T47D (cell line): ENCODE data around the gene LAMTOR5.

Experiments used
- DNase-seq, 2 experiments: peaks; one replicate each; pipeline versions ENCODE4 v3.0.0 to v3.0.0-alpha.2; 2011 to 2012; ENCODE audit warnings: low read depth in 1 of 2, low spot score in 1 of 2
- JUND ChIP-seq: IDR thresholded peaks from 2 replicates; pipeline ENCODE4 v1.6.1; 2012; ENCODE audit warnings: low read depth
- in situ Hi-C: cut with HindIII; loops from 2 replicates; pipeline ENCODE4 v1.10.0; 2016; ENCODE audit warnings: low sequenced_read_pairs, low pct_unique_long_range_greater_than_20kb

Gene LAMTOR5

GRCh38 chr1:110393691-110394492, 13.6 kb downstream of the LAMTOR5 start:
- no peak for TF ChIP-seq JUND
- no peak for DNase-seq
- in situ Hi-C loops = no loop called here

DNA sequence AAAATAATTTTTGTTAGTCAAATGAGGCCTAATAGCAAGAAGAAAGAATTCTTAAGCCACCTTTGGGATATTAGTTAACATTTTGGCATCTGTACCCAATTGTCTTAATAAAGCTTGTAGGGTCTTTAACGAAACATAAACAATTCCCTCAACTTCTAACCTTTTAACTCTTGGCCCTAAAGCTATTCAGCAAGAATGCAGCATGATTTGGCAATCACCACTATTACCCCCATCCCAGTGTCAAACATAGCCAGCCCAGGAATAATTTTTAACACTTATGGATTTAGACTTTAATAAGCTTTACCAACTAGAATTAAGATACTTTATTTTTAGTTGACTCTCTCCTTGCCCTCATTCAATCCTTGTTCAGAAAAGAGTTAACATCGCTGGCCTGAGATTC, 14.2 kb downstream of the LAMTOR5 start:
- in situ Hi-C loops = no loop called here

GRCh38 chr1:110390692-110391245, 16.7 kb downstream of the LAMTOR5 start, which contains the start of gene SLC16A4:
SLC16A4 (minus strand) TSS chr1:110391026; CDS start chr1:110389323, 1,703 bp downstream.
- no peak for TF ChIP-seq JUND
- peak in 1 of 2 experiments; percentile 49 for DNase-seq
- in situ Hi-C loops = no loop called here

More for the DNA sequence above, 14.2 kb downstream of the LAMTOR5 start:
- TF ChIP-seq JUND = no peak
- DNase-seq = no peak

DNA sequence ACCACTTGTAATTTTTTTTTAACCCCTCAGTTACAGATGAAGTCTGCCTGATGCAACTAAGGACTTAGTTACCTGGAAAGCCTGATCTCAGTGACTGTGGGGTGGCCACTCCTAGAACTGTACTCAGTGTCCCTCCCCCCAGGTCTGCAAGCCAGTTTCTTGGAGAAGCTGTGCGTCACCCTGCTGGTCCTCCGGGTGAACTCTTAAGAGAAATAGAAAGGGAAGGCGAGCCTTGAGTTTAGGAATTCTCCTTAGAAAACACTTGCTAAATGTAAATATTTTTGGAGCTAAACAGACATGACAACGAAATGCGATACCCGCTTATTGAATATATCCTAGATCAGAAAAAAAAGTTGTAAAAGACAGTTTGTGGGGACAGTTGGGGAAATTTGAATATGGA, 17.4 kb downstream of the LAMTOR5 start:
- peak in 1 of 2 experiments; percentile 20 for DNase-seq
- no peak for TF ChIP-seq JUND
- in situ Hi-C loops = no loop called here

DNA sequence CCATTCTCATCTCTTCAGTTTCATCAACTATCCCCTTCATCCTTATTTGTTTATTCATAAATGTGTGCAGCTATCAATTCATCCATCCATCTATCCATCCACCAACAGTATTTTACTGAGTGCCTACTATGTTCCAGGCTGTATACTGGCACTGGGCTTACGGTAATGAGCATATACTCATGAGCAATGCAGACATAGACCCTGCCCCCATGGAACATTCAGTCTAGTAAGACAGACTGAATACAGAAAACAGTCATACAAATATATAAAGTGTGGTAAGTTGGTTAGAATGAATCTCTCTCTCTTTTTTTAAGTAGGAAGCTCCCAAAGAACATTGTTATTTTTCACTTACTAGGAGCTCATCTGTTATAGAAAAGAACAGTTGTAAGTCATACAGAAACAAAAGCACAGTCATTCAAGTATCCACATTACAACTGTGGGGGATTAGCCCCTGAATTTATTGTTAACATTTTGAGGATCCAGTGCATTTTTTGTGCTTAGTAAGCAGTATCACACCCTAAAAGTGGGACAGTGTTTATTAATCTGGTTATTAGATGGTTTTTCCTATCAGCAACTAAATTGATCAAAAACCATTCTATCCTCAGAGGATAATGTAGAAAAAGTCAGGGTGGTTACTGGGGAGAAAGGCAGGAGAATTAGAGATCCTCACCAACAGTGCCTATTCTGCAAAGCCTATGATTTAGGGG, 20.3 kb downstream of the LAMTOR5 start:
- DNase-seq = no peak
- in situ Hi-C loops = no loop called here
- TF ChIP-seq JUND = no peak

DNA sequence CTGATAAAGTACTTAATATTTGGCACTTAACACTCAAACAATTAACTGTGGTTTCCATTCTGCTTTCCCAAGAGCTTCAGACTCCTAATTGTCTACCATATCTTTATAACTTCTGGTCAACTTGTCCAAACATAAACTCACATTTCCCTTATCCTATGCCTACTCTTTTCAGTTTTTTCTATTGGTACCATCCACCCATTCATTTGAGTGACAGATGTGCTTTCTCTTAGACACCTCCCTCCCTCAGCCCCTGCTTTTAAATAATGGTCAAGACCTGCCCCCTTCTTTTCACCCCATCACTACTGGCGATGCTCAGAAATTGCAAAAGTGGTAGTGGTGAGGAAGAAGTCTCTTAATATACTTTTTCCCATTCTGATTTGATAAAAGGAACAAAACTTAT, 22.1 kb downstream of the LAMTOR5 start:
- TF ChIP-seq JUND = no peak
- DNase-seq = no peak
- in situ Hi-C loops = no loop called here

GRCh38 chr1:110384581-110385321, 22.7 kb downstream of the LAMTOR5 start:
- DNase-seq = no peak
- in situ Hi-C loops = no loop called here
- no peak for TF ChIP-seq JUND

- no peak for TF ChIP-seq JUND
- in situ Hi-C loops = no loop called here
- DNase-seq = no peak
Observed at GRCh38 chr1:110383251-110383990, 24.1 kb downstream of the LAMTOR5 start.

DNA sequence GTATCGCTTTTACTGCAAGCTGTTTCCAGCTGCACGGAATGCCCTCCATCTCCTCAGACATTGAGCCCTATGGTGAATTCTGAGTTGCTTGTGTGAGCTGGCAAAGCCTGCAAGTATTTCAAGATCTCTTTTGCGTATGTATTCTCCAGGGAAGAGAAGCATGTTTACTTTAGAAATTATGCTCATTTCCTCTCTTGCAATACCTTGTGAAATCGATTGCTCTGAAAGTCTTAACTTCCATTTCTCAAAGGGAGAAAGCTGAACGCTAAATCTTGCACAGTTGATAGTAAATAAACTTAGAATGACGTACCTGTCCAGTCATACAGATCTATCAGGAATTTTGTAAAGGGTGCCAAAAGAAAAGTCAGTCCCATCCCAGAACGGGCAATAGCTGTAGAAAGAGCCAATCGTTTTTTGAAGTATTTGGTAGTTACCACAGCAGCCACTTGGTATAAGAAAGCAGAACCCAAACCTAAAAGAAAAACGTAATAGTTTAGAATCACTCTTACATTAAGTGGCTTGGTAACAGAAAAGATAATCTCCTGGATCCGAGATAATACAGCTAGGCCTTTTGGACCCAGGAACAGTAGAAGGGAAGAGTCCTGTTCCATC, 26.7 kb downstream of the LAMTOR5 start:
- no peak for DNase-seq
- in situ Hi-C loops = no loop called here
- no peak for TF ChIP-seq JUND

- in situ Hi-C loops = no loop called here
- DNase-seq = no peak
- no peak for TF ChIP-seq JUND
Observed at GRCh38 chr1:110375490-110375889, 32.0 kb downstream of the LAMTOR5 start.

- in situ Hi-C loops = no loop called here
- no peak for TF ChIP-seq JUND
- DNase-seq = no peak
Observed at GRCh38 chr1:110370827-110371226, 36.7 kb downstream of the LAMTOR5 start.

DNA sequence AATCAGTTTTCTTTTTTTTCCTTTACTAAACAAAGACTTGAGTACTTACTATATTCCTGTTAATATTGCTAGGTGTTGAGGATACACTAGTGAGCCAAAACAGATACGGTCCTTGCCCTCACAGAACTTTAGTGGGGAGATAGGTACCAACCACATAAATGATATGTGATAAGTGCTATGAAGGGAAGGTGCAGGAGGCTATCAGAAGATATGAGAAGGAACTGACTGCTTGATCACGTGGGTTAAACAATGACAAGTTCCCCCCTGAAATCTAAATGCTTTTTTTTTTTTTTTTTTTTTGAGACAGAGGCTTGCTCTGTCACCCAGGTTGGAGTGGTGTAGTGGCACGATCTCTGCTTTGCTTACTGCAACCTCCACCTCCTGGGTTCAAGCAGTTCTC, 43.3 kb downstream of the LAMTOR5 start:
- in situ Hi-C loops = no loop called here
- TF ChIP-seq JUND = no peak
- DNase-seq = no peak
